ENCODE data around the gene REM2.

DNA sequence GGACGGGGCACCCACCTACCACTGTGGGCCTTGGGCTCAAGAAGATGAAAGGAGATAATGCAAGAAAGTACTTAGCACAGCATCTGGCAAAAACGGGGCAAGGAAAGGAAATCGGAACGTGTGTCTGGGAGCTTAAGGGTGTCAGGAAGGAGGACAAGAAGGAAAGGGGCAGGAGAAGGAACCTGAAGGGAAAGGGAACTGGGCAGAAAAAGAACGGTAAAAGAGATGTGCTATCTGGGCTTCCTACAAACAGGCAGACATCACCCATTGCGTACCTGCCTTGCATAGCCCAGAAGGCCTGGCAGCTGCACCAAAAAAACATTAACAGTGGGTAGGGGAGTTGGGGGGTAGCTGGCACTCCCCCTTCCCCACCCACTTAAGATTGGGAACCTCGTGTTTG is 958 bp upstream of the REM2 start:
- TF ChIP-seq, protein P1, sequence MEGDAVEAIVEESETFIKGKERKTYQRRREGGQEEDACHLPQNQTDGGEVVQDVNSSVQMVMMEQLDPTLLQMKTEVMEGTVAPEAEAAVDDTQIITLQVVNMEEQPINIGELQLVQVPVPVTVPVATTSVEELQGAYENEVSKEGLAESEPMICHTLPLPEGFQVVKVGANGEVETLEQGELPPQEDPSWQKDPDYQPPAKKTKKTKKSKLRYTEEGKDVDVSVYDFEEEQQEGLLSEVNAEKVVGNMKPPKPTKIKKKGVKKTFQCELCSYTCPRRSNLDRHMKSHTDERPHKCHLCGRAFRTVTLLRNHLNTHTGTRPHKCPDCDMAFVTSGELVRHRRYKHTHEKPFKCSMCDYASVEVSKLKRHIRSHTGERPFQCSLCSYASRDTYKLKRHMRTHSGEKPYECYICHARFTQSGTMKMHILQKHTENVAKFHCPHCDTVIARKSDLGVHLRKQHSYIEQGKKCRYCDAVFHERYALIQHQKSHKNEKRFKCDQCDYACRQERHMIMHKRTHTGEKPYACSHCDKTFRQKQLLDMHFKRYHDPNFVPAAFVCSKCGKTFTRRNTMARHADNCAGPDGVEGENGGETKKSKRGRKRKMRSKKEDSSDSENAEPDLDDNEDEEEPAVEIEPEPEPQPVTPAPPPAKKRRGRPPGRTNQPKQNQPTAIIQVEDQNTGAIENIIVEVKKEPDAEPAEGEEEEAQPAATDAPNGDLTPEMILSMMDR (conservative IDR thresholded peaks at IDR 0.05 in 1 of 2, IDR thresholded peaks at IDR 0.05 in 1 of 2; ENCODE audit: extremely low read depth in 1 of 2, insufficient read depth in 1 of 2, low read depth in 1 of 2, low read length in 2 of 2): no peak
- TF ChIP-seq EZH2 (IDR thresholded peaks at IDR 0.05; ENCODE audit: borderline replicate concordance, low read length): no peak

All from mammary epithelial cell (primary cell).